Measurements from ENCODE around the gene C2CD3.
A peak's percentile ranks its signal among the peaks of the same experiment; 100 is the strongest.

The C2CD3 gene, protein sequence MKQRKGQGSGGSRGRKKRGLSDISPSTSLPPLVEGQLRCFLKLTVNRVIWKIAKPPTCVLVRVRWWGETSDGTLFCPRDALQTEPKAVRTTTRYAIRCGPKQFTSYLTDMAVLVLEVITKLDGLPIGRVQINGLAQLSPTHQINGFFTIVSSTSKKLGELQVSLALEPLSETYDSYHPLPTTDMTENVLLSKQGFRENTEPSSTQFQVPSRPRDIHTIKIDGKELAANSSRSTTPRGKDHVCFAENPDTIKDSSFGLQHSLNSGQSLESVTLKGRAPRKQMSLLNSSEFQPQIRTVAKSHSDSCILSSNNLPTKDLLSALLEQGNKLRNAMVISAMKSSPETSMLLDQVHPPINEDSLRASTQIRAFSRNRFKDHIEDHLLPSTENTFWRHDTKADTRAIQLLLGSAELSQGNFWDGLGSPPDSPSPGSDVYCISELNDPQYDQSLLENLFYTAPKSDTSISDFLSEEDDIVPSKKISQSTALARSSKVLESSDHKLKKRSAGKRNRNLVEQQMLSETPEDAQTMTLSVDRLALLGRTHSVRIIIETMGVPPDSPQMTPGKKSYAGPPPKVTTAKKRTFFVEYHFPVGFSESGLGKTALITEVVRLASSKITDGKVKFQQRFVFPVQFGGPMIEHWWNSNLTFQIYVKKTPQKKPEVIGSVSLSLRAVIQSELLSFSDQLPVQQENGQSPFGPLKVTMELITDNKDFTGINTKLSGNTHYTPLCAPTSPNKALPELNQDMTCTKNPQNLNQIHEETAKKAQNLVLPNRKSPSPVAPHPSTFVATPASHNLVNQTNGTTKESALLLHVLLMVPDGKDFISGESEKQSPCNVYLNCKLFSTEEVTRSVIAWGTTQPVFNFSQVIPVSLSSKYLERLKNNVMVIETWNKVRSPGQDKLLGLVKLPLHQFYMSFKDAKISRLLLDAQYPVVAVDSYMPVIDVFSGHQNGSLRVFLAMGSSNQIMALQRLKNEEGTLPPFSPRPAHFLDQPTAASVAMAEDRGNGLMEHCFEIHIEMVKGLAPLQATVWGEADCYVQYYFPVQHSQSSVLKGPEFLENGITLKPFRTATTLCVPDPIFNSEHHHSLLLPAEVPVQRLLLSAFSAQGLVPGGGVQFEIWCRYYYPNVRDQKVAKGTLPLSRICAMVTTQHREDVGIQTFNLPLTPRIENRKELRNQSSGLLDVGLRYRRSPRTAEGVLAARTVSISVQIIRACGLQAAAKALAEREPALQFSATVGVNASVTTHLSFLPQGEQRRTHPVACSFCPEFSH (N-terminal part only)

DNA sequence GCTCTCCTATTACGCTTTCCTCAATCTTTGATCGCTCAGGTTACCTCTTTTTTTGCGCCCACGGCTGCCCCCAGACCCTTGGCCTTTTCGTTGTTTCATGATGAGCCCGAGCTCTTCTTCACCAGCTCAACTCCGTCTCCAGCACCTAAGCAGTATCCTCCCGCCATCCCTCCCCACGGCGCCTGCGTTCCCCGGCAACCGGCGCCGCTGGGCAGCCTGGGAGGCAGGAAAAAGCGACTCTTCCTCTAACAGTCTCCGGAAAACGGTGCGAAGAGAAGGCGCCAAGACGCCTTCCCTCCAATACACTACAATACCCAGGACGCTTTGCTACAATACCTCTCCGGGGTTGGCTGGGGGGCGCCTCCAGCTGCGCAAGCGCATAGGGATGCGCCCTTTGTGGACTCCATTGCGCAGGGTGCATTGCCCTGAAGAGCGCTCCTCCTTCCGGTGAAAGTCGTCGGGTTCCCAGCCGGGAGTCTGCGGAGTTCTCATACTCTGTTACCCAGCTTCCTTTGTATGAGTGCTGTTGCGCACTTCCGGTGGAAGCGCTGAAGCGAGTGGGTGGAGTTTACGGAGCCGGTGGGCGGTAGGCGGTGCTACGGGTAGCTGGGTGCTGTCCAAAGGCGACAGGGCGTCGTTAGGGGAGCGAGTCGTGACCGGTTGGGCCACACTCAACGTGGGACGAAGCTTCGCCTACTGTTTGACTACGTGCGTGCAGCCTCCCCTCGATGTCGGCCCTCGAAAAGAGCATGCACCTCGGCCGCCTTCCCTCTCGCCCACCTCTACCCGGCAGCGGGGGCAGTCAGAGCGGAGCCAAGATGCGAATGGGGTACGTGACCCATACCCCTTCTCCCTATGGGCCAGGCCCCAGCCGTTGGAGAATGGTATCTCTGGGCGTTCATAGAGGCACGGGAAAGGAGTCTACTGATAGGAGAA is at the start of gene C2CD3, which contains the start of gene PPME1:
Gene C2CD3, minus strand, starts transcription at position 309 of the 936 bp plus-strand sequence. Its CDS starts 210 bp downstream, at position 99.
Gene PPME1, plus strand, starts transcription at position 596 of the 936 bp plus-strand sequence. Its CDS starts 133 bp downstream, at position 729.
- DNase-seq, result peak; percentile 98

GRCh38 chr11:74220376-74220775 is 49.6 kb upstream of the C2CD3 start:
- DNase-seq, result no peak

GRCh38 chr11:74212533-74212932 is 41.7 kb upstream of the C2CD3 start:
- no peak for DNase-seq

GRCh38 chr11:74208507-74208906 is 37.7 kb upstream of the C2CD3 start:
- DNase-seq, result no peak

DNA sequence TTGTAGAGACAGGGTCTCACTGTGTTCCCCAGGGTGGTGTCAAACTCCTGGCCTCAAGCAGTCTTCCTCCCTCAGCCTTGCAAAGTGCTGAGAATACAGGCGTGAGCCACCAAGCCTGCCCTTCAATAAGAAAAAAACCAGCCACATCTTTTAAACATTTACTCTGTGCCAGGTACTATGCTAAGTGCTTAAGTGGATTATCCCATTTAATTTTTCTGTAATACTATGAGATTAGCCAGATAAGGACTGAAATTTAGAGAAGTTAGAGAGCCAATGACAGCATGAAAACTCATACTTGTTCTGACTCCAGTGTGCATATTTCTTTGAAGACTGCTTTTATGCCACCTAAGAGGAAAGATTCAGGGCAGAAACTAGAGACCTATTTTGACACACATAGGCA is 35.9 kb upstream of the C2CD3 start:
- no peak for DNase-seq

DNA sequence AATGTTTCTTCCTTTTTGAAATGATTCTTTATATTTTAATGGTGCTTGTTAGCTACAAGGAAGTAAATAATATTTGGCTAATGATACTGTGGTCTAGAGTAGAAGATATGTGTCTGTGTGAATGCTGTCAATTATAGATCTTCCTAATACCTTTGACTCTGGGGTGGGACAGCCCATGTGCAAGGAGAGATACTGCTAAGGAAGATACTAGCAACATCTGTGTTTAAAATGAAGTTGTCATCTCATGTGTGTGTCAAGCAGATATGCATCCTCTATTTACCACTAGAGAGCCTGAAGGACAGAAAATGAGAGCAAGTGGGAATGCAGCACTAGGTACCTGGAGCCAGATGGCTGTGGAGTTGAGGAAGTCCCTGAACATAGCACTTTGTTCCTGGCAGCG is 34.4 kb upstream of the C2CD3 start:
- no peak for DNase-seq

- DNase-seq, result no peak
Measured at GRCh38 chr11:74204701-74205100, 33.9 kb upstream of the C2CD3 start.

- DNase-seq, result no peak
Measured at GRCh38 chr11:74203966-74204365, 33.2 kb upstream of the C2CD3 start.

- no peak for DNase-seq
Measured at GRCh38 chr11:74196781-74197486, 26.1 kb upstream of the C2CD3 start.

DNA sequence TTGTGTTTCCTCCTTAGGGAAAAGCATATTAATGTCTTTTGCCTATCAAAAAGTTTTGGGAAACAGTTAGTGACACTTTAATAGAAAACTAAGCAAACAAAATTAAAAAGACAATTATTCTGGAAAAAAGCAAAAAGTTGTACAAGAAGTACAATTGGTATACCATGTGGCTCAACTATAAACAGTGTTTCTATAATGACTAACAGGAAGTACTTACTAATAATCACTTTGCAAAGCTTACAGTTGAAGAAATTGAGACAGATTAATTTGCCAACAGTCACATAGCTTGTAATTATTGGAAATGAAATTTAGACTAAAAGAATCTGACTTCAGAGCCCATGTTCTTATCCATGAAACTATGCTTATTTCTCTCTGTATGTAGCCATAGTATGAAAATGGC is 25.0 kb upstream of the C2CD3 start:
- DNase-seq, result no peak

GRCh38 chr11:74185695-74186094 is 14.9 kb upstream of the C2CD3 start:
- DNase-seq, result no peak

GRCh38 chr11:74185285-74185684 is 14.5 kb upstream of the C2CD3 start:
- no peak for DNase-seq

- DNase-seq, result no peak
Measured at GRCh38 chr11:74182635-74183034, 11.8 kb upstream of the C2CD3 start.

DNA sequence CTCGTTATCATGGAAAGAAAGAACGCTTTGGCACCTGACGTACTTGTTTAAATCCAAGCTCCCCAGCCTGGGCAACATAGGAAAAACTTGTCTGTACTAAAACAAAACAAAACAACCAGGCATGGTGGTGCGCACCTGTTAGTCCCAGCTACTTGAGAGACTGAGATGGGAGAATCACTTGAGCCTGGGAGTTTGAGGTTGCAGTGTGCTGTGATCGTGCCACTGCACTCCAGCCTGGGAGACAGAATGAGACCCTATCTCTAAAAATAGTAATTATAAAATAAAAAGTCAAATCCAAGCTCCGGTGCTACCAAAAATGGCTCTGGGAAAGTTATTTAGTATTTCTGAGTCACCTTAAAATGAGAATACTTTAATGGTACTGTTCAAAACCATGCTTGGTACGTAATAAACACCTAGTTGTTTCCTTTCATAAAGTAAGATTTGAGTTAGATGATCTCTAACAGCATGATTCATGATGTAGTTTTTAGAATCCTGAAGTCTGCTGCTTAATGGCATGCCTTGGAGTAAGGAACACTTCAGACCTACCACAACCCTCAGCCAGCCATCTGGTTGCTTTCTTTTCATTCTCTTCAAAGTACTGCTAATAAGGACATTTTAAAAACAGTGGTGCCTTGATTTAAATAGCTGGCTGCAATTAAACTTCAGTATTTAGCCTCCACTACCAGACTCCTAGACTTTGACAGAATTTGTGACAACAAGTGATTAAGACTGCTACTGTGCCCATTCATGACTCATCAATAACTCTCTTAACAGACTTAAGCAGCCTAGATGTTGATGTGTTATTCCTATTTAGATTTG is 8.6 kb upstream of the C2CD3 start:
- no peak for DNase-seq

- no peak for DNase-seq
Measured at GRCh38 chr11:74175920-74176319, 5.1 kb upstream of the C2CD3 start.

- no peak for DNase-seq
Measured at GRCh38 chr11:74171997-74172396, 1.2 kb upstream of the C2CD3 start.

GRCh38 chr11:74171630-74171968 is 797 bp upstream of the C2CD3 start:
- no peak for DNase-seq

DNA sequence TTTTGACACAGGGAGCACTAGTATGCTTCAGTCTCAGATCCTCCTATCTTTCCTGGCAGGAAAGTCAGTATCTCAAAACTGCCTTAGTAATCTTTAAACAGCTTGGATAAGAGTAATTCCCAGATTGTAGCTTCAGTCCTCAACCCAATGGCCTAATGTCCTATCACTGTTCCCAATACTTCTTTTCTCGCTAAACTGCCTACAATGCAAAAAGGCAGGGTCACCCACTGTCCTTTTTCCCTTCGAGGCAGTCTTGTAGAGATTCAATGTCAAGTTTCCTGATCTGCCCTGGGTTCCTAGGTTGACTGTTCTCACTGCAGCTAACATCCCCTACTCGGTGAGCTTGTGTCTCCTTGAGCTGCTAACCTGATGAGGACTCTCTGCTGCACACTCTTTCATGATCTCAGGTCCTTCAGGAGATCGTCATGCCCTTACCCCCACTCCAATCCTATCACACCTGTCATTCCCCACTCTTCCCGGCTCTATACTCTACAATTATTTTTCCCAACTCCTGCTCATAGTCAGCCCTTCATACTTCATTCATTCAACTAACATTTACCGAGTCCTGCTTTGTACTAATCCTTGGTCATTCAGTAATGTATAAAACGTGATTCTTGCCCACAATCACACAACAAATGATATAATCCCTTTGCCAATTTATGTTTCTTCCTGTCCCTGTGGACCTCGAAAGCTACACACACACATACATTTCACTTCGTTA is 904 bp downstream of the C2CD3 start:
- DNase-seq, result no peak

GRCh38 chr11:74168838-74169237 is 2.0 kb downstream of the C2CD3 start:
- DNase-seq, result no peak
